K562 (cell line): ENCODE results near the gene PSMD2. TPM values are rescaled to one million over a fixed set of nuclear protein-coding genes. Genes with fewer than 3 reads are reported as not detected.

Experiments used
- ASH1L ChIP-seq: fragments of 450-650 bp; IDR thresholded peaks from 2 replicates; pipeline ENCODE4 v1.6.1; 2018; ENCODE audit warnings: borderline replicate concordance, mild to moderate bottlenecking, low read depth; ENCODE audit not compliant: partially characterized antibody
- DPF2 ChIP-seq: fragments of 450-650 bp; IDR thresholded peaks from 2 replicates; pipeline ENCODE4 v1.6.1; 2016
- EGR1 ChIP-seq: fragments of 450-650 bp; conservative IDR thresholded peaks from 2 replicates; pipeline ENCODE4 v1.6.1; 2017; ENCODE audit warnings: mild to moderate bottlenecking
- EP400 ChIP-seq: fragments of 450-650 bp; IDR thresholded peaks from 2 replicates; pipeline ENCODE4 v1.6.1; 2017; ENCODE audit warnings: antibody characterized with exemption, mild to moderate bottlenecking, moderate library complexity
- FOS ChIP-seq: IDR thresholded peaks from 3 replicates; pipeline ENCODE4 v1.6.1; 2011; ENCODE audit not compliant: insufficient read length; ENCODE audit errors: extremely low read depth
- HCFC1 ChIP-seq: IDR thresholded peaks from 2 replicates; pipeline ENCODE4 v1.6.1; 2012; ENCODE audit warnings: low read depth, low read length, improper control_type of control experiment
- MNT ChIP-seq, 2 experiments: fragments of 450-650 bp; conservative IDR thresholded peaks; 2 replicates each; pipeline ENCODE4 v1.6.1; 2017; ENCODE audit warnings: mild to moderate bottlenecking in 2 of 2, moderate library complexity in 2 of 2
- MXD1 ChIP-seq: fragments of 250-450 bp; sonication (Bioruptor Pico); IDR thresholded peaks from 2 replicates; pipeline ENCODE4 v1.8.0; 2021; ENCODE audit warnings: borderline replicate concordance, mild to moderate bottlenecking, moderate library complexity; ENCODE audit not compliant: poor library complexity, severe bottlenecking
- PHB2 ChIP-seq: fragments of 450-650 bp; IDR thresholded peaks from 2 replicates; pipeline ENCODE4 v1.6.1; 2017; ENCODE audit warnings: low read depth
- POLR2G ChIP-seq: fragments of 200-400 bp; formaldehyde crosslinking; IDR thresholded peaks from 2 replicates; pipeline ENCODE4 v1.6.1; 2017; ENCODE audit warnings: low read depth, mild to moderate bottlenecking, antibody characterized with exemption, low read length, moderate library complexity
- POLR3A ChIP-seq: IDR thresholded peaks from 2 replicates; pipeline ENCODE4 v1.6.1; 2011; ENCODE audit warnings: borderline replicate concordance, mild to moderate bottlenecking, moderate library complexity; ENCODE audit not compliant: insufficient read length, insufficient read depth; ENCODE audit errors: extremely low read depth
- RBM15 ChIP-seq: fragments of 200-400 bp; formaldehyde crosslinking; IDR thresholded peaks from 2 replicates; pipeline ENCODE4 v1.6.1; 2018; ENCODE audit warnings: mild to moderate bottlenecking, low read length, moderate library complexity; ENCODE audit not compliant: insufficient read depth
- REST ChIP-seq, 2 experiments: fragments of 450-650 bp; formaldehyde crosslinking in 1 of 2; IDR thresholded peaks; 2 replicates each; pipeline versions ENCODE4 v1.4.0 to v1.6.1; 2014 to 2020; ENCODE audit warnings: mild to moderate bottlenecking in 2 of 2, borderline replicate concordance in 1 of 2, low read depth in 1 of 2
- SP1 ChIP-seq: sonication (generic); formaldehyde crosslinking; IDR thresholded peaks from 2 replicates; pipeline ENCODE4 v1.8.1; 2022; ENCODE audit warnings: mild to moderate bottlenecking, missing genetic modification reagents
- SRSF7 ChIP-seq: fragments of 200-400 bp; formaldehyde crosslinking; optimal IDR thresholded peaks from 2 replicates; pipeline ENCODE3; 2017; ENCODE audit warnings: mild to moderate bottlenecking, low read depth, low read length
- TOE1 ChIP-seq, 2 experiments: fragments of 450-650 bp in 1 of 2; sonication (generic) in 1 of 2; formaldehyde crosslinking in 1 of 2; IDR thresholded peaks; 2 replicates each; pipeline versions ENCODE4 v1.7.1 to v1.8.0; 2016 to 2022; ENCODE audit warnings: borderline replicate concordance in 2 of 2, mild to moderate bottlenecking in 2 of 2, antibody characterized with exemption in 1 of 2, inconsistent platforms in 1 of 2, low read depth in 1 of 2, missing genetic modification reagents in 1 of 2, moderate library complexity in 1 of 2
- ZNF408 ChIP-seq: fragments of 250-450 bp; sonication (Bioruptor Pico); IDR thresholded peaks from 2 replicates; pipeline ENCODE4 v1.4.0; 2020; ENCODE audit warnings: low read depth, mild to moderate bottlenecking, moderate library complexity
- polyA plus RNA-seq, 8 experiments: library from polyadenylated mRNA; depleted of rRNA in 4 of 8; stranded (reverse) in 5 of 8; unstranded in 3 of 8; fragments of >200 nt; fragmentation: Nextera tagmentation in 2 of 8; fragmentation: Illumina TruSeq in 1 of 8; extraction: Ambion mirVana in 2 of 8; extraction: Trizol in 1 of 8; gene quantifications; 2 replicates each; pipeline versions ENCODE4 v1.2.1 to v1.2.3, GENCODE V29; 2011 to 2014; ENCODE audit warnings: inconsistent platforms in 1 of 8, missing spikeins in 1 of 8
- total RNA-seq, 7 experiments: library from RNA; depleted of rRNA in 6 of 7; stranded (reverse); fragments of >200 nt in 6 of 7; fragmentation: Illumina TruSeq in 2 of 7; extraction: Trizol in 2 of 7; gene quantifications; 2 replicates each; pipeline versions ENCODE4 v1.2.1 to v1.2.3, GENCODE V29; 2011 to 2021; ENCODE audit warnings: low replicate concordance in 1 of 7

The PSMD2 gene
- total and polyA plus RNA-seq, 9 of the 15 experiments (the other 6 are each of a cell fraction or from before 2014, with no cell fraction given): 152 to 484 (median 295) TPM

- TF ChIP-seq SP1 (peak; percentile 56), HCFC1 (peak; percentile 27; the same call in 1 of the 2 replicates), REST (IDR thresholded peaks at IDR 0.05; ENCODE audit: borderline replicate concordance) (peak; percentile 91), REST (CRISPR knock-in tag; IDR thresholded peaks at IDR 0.05; ENCODE audit: low read depth) (no peak), ASH1L (no peak), POLR3A (no peak), TOE1 (IDR thresholded peaks at IDR 0.05; ENCODE audit: borderline replicate concordance) (peak; percentile 97), TOE1 (CRISPR knock-in tag; IDR thresholded peaks at IDR 0.05; ENCODE audit: borderline replicate concordance, low read depth) (no peak), EGR1 (peak; percentile 65; the same call in 1 of the 2 replicates), POLR2G (peak; percentile 85), RBM15 (no peak), SRSF7 (no peak), EP400 (peak; percentile 73; the same call in 1 of the 2 replicates), MXD1 (CRISPR knock-in tag) (peak; percentile 46), FOS (peak; percentile 9), DPF2 (0 out of 2 replicates have a peak, but pooled peaks have one; percentile 3), MNT (conservative IDR thresholded peaks at IDR 0.05) (peak; percentile 96 to 98), ZNF408 (CRISPR knock-in tag) (no peak), PHB2 (no peak)
These were observed 15.3 kb downstream of the PSMD2 start, which contains the start of gene EIF4G1 (continued) for GRCh38 chr3:184314363-184314699.
